IPS-NIHi7 (cell line): ENCODE measurements around the gene SERPINA12.
A peak's percentile ranks its signal among the peaks of the same experiment; 100 is the strongest.
"Not testable (repeated sequence)": the region's sequence is repeated elsewhere in the genome, so short reads cannot be mapped to it uniquely, and the experiment has no call there.

Source experiments
- DNase-seq: peaks from one replicate; pipeline ENCODE4 v3.0.0; 2012; ENCODE audit warnings: mixed read lengths; ENCODE audit errors: extremely low spot score

The SERPINA12 gene

DNA sequence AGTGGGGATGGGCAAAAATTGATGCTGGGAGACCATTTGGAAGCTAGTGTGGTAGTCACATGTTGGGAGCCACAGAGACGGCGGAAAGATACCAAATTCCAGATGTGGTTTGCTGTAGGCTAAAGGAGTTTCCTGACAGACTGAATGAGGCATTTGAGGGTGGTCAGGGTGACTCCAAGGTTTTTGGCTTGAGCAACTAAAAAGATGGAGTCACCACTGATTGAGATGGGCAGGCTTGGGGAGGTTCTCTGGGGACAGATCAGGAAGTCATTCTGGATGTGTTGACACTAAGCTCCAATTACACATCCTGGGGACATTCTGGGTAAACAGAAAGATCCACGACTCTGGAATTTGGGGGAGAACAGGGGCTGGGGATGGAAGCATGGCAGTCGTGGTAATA, 17.8 kb downstream of the SERPINA12 start:
- DNase-seq: no peak

DNA sequence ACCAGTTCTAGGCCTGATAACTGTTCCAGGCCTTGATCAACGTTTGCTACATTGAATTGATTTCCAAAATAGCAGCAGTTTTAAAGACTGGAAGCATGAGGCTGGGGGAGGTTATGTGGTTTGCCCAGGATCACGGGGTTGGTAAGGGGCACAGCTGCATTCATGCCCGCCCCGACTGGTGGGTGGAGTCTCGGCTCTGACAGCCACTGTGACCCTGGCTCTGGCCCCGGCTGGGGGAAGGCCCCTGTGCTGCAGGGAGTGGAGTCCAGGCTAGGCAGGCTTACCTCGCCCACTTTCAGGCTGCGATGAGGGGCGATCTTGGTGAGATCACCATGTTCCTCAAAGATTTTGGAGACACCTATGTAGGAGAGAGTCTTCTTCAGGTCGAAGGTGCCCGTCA, 19.9 kb downstream of the SERPINA12 start:
- DNase-seq: no peak

DNA sequence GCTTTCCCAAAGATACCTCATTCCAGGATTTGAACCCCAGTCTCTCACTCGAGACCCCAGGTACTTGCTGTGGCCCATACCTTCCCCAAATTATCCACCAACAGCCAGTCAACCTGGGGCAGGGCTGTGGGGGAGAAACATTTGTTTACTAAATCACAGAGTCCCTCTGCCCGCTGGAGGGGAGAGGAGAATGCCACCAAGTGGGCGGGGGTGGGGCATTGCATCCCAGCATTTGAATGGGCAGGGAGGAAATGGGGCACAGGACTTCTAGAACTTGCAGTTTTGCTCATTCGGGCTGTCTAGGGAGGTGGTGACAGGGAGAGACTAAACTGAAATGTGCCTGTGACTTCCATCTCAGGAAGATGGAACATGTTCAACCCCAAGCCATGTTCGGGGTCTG, 22.4 kb downstream of the SERPINA12 start:
- peak; percentile 24 for DNase-seq

DNA sequence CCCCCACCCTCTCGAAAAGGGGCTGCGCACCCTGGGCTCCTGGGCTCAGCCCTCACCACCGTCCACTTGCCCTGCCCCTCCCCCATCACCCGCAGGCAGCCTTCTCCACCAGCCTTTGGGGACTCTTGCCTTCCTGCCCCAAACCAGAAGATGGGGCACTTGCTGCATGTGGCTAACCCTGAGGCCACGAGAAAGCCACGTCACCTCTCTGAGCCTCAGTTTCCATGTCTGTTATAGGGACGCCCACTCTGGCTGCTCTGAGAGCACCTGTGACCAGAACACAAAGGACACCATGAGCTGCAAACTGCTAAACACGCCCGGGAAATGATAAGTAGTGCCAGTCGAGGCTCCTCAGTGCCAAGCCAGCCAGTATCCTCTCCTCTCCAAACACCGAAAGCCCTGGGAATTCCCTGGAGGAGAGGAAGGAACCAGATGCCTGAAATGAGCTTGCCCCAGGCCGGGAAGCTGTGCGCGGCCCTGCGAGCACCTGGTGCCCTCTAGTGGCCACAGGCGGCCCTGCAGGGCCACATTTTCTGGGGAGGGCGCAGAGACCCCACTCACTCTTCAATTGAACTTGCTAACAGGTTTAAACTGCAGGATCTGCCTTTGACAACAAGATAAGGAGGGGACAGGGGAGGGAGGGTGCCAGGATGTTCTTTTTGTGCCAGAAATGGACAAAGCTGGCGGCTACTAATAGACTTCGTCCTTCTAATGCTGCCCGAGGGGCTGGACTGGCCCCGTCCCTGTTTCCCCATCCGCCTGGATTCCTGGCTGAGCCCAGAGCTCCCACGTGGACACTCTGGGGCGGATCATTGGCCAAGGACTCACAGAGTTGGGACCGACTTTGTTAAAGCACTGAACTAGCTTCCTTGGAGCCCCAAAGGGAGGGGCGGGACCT, 23.1 kb downstream of the SERPINA12 start:
- DNase-seq: peak; percentile 91

DNA sequence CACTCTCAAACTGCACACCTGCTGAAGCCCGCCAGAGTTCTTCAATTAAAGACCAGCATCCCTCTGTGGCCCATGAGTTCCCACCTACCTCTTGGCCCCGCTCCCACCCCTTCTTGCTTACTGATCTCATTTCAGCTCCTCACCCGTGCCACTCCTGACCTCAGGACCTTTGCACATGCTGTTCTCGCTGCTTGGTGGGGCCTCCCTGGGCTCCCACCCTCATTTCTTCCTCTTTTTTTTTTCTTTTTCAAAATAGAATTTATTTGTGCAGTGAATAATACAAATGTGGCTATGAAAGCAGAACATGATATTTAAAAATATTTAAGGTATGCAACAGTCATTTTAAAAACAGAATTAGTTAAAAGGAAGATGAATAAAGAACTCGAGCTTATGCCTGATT, 24.8 kb downstream of the SERPINA12 start:
- DNase-seq: no peak

DNA sequence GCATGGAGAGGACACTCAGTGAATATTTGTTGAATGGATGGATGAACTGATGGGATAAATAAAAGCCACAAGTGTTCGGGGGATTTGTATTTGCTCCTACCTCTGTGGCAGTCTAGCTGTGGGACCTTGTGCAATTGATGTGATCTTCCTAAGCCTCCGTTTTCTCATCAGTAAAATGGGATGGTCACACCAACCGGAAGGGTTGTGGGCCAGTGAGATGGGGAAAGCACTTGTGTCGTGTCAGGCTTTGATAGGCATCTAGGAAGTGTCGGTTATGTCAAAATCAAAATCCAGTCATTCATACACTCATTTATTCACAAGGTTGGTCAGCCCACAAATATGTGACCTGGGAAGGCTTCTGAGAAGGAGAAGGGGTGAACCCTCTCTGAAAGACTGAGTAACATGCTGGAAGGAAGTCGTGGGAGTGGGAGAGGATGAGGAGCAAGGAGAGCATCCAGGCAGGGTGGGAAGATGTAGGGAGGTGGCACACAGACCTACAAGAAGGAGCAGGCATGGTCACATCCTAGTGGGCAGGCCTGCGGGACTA, 25.5 kb downstream of the SERPINA12 start:
- no peak for DNase-seq

DNA sequence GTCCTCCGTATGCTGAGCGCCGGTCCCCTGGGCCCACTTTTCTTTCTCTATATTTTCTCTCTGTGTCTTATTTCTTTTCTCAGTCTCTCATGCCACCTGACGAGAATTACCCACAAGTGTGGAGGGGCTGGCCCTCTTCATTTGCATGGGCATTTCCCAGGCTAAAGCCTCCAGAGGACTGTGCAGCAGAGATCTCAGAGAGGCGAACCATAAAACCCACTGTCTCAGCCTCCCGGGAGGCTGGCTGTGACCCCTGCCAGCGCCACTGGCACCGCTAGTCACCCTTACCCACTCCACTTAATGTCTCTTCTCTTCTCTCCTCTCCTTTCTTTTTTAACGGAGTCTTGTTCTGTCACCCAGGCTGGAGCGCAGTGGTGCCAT, 26.2 kb downstream of the SERPINA12 start:
- no peak for DNase-seq

DNA sequence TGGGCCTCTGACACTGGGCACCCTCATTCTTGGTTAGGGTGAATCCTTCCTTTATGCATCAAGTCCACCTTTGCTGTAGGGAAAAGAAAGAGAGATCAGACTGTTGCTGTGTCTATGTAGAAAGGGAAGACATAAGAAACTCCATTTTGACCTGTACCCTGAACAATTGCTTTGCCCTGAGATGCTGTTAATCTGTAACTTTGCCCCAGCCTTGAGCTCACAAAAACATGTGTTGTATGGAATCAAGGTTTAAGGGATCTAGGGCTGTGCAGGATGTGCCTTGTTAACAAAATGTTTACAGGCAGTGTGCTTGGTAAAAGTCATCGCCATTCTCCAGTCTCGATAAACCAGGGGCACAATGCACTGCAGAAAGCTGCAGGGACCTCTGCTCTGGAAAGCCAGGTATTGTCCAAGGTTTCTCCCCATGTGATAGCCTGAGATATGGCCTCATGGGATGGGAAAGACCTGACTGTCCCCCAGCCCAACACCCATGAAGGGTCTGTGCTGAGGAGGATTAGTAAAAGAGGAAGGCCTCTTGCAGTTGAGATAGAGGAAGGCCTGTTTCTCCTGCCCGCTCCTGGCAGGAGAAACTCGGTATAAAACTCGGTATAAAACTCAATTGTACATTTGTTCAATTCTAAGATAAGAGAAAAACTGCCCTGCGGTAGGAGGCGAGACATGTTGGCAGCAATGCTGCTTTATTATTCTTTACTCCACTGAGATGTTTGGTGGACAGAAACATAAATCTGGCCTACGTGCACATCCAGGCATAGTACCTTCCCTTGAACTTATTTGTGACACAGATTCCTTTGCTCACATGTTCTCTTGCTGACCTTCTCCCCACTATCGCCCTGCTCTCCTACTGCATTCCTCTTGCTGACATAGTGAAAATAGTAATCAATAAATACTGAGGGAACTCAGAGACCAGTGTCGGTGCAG, 26.9 kb downstream of the SERPINA12 start:
- DNase-seq: not testable (repeated sequence)

DNA sequence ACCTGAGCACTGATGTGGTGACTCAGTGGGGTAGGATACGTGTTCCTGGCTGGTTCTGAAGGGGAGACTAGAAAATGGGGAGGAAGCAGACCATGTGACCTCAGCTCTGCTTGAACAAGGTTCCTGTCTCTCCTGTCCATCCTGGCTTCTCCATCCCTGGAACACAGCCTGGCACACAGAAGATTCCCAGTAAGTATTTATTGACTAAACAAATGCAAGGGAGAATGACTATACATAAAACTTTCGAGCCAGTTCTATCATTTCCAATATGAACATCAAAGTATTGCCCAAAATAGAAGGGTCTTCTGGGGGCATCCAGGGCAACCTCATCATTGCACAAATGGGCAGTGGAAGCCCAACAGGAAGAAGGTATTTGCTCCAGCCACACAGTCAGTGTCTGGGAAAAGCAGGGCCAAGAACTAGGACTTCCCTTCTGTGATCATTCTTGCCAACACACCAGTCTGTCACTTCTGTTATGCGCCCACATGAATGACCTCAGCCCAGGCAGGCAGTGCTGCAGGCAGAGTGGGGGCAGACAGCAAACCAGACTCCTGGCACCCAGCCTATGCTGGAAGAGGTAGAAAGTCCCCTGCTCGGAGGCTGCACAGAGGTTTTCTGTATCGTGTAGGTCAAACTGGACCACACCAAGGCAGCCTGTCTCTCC, 27.7 kb downstream of the SERPINA12 start:
- no peak for DNase-seq

DNA sequence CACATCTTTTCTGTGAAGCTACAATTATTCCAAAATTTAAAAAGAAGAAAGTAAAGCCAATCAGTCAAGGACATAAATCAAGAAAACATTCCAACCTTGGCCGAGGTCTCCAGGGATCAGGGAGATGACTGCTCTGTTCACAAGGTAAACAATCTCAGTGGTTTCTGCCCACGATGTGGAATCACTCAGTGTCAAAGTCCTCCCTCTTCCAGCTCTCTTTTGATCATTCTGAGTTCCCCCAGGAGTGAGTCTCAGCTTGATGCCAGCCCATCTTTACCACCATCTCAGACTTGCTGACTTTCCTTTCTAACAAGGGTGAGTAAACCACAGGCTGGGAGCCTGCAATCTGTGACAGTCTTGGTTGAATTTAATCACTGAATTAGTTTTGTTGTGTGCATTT, 28.5 kb downstream of the SERPINA12 start:
- DNase-seq: no peak

DNA sequence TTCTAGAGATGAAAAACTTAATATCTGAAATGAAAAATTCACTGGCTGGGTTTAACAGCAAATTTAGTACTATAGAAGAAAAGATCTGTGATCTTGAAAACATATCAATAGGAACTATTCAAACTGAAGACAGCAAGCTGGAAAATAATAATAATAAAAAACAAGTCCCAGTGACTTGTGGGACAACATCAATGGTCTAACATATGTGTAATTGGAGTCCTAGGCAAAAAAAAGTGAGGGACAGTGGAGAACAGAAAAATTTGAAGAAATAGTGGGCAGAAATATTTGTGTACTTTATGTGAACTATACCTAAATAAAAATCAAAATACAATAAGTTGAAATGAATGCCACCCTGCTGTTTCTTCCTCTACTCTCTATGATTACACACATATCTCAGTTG, 30.8 kb downstream of the SERPINA12 start:
- no peak for DNase-seq

DNA sequence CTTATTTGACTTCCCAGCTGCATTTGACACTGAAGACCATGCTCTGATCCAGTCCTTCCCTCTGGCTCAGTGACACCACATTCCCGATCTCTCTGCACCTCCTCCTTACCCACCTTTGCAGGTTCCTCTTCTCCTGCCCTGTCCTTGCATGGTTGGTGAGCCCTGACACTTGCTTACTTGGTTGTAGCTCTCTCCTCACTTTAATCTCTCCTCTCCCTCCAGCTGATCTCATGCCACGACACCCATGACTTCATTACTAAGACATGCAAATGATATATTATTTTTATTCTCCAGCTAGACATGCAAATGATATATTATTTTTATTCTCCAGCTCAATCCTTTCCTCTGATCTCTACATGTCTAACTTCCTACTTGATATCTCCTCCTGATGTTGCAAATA, 33.2 kb downstream of the SERPINA12 start, which contains the start of gene SERPINA9:
Gene SERPINA9, minus strand, starts transcription at position 175 of the 400 bp plus-strand sequence. CDS start 6,357 bp downstream, outside the sequence.
- DNase-seq: no peak

DNA sequence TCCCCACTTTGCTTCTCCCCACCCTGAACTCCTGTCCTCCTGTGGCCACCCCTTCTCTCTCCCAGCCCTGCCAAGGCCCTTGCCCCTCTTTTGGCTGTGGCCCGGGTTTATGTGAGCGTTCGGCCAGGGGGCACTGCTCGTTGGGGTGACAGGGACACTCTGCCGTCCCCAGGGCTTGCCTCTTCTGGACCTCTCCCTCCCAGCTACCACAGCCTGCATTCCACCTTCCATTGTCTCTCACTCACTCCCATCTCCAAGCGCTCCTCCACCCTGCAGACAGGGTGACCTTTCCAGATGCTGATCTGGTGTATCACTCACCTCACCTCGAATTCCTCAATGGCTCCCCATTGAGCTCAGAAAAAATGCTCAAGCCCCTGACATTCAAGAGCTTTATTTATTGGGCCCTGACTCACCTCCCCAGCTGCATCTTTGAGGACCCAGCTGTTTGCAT, 34.7 kb downstream of the SERPINA12 start:
- DNase-seq: peak; percentile 39

DNA sequence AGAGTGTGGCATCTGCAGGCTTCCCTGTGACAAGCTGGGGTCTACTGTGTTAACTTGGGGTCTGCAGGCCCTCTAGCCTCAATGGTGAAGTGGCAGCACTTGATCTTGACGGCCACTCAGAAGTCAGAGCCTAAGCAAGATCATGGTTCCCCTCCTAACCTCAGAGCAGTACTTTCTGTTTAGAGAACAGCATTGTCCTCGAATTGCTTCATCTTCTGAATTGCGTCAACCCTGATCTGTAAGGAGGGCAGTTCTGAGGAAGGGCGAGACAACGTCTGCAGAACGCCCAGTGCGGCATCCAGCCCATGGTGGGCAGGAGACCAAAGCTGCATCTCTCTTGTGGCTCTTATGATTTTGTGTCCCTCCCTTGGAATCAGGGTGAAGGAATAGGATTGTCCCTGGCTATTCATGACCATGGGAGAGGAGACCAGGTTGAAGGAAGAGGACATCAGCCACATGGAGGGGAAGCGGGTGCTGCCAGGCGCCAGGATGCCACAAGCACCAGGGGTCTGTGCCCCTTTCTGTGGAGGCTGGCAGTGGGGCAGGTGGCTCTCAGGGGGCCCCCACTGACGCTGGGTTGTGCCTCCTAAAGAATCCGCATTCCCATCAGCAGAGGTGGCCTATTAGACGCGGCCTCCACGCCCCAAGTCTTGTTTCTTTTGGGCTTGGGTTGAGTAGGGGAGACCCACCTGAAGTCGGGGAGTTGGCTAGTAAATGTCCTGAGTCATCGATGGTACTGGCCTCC, 35.4 kb downstream of the SERPINA12 start:
- no peak for DNase-seq

DNA sequence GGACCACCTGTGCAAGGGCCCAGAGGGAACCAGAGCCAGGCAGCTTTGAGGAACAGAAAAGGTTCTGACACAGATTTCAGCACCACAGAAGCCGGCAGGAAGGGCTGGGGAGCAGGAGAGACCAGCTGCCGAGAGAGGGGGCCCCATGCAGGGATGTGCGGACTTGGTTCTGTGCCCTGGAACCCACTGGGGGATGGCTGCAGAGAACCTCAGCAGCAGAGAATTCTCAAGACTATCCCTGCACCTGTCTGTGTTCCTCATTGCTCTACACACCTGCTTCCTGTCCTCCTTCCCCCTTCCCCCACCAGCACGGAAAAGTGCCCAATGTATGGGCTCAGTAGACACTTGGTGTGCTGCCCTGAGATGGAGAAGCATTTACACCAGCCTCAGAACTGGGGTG, 36.4 kb downstream of the SERPINA12 start:
- no peak for DNase-seq

DNA sequence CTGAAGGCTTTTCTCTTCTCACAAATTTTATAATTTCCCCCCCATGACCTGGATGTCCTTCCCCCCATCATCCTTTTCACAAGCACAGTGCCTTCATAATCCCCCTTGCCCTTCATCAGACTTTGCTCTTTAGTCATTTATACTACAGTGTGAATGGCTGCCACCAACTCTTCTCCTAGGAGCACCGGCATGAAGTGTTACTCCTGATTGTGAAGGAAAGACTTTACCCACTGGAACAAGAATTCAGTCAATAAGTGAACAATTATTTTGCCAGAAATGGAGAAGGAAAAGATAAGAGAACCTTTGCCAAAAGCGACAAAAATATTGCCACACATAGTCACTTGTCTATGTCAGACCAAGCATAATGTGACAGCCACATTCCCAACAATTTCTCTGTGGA, 38.2 kb downstream of the SERPINA12 start:
- no peak for DNase-seq

DNA sequence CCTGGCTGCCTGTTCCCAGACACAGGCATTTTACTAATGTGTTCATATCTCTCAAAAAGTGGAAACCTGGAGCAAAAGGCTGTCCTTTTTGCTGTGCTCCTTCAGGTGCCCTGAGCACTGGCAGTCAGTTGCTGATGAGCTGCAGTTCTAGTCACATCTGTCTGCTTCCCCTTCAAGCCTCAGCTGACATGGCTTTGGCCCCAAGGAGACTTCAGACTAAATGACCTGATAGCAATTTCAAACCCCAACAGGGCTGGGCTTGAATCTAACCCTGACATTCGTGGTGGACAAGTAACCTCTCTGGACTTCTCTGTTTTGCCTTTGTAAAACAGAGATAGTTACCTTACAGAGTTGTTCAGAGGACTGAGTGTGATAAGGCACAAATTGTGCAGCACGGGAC, 39.0 kb downstream of the SERPINA12 start:
- no peak for DNase-seq

DNA sequence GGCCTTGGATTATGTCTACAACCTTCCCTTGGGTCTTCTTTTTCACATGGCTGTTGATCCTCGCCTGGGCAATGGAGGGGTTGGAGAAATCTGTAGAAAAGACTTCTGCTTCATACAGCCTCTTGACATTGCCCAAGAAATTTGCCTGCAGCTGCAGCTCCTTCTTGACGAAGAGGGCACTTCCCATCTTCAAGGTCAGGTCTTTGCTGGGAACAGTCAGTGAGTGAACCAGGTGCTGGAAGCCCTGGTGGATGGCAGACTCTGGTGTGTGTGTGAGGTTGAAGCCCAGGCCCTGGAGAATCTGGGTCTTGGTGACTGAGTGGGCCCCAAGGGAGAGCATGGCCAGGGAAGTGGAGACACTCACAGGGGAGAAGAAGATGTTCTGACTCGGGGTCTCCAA, 40.0 kb downstream of the SERPINA12 start:
- DNase-seq: no peak

DNA sequence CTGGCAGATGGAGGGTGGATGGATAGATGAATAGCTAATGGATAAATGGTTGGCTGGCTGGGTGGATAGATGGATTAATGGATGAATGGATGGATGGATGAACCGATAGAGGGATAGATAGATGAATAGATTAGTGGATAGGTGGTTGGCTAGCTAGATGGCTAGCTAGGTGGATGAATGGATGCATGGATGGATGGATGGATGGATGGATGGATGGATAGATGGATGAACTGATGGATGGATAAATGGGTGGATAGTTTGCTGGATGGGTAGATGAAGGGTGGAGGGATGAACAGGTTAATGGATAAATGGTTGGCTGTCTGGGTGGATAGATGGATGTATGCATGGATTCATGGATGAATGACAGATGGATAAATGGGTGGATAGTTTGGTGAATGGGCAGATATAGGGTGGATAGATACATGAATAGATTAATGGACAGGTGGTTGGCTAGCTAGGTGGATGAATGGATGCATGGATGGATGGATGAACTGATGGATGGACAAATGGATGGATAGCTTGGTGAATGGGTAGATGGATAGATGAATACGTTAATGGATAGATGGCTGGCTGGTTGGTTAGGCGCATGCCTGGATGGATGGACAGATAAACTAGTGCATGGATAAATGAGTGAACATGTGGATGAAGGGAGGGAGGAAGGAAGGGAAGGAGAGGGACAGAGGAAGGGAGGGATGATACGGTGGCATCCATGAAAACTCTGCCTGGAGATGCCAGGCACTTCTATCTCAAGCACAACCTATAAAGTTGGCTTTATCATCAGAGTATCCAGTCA, 41.3 kb downstream of the SERPINA12 start:
- no peak for DNase-seq
